ENCODE results near the gene GPR27.

DNA sequence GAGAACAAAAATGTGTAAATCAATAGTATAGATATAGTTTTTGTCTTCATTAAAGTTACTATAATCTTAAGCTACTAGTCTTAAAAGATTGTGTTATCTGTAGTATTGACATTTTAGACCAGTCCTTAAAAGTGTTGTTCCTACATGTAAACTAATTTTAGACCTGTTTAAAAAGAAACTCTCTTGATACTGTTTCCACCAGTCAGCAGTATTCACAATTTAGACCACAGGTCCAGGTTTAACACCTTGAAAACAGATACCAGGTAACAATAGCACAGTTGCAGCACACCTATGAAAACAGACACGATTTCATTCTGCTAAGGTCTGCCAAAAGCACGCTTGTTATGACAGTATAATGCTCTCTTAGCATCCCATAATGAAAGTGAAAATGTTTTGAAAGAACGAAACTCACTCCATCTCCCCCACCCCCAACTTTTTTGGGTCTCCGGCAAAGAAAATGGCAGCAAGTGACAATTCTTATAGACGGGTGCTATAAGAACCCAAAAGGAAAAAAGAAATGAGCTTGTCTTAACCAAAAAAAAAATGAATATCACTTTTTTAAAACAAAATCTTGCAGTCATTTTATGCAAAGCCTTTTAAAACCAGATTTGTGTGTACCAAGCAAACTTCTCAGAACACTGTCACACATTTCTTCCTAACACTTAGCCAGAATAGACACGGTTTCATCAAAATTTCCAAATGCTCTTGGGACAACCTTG lies 30.0 kb upstream of the GPR27 start:
- TF ChIP-seq, protein P1, sequence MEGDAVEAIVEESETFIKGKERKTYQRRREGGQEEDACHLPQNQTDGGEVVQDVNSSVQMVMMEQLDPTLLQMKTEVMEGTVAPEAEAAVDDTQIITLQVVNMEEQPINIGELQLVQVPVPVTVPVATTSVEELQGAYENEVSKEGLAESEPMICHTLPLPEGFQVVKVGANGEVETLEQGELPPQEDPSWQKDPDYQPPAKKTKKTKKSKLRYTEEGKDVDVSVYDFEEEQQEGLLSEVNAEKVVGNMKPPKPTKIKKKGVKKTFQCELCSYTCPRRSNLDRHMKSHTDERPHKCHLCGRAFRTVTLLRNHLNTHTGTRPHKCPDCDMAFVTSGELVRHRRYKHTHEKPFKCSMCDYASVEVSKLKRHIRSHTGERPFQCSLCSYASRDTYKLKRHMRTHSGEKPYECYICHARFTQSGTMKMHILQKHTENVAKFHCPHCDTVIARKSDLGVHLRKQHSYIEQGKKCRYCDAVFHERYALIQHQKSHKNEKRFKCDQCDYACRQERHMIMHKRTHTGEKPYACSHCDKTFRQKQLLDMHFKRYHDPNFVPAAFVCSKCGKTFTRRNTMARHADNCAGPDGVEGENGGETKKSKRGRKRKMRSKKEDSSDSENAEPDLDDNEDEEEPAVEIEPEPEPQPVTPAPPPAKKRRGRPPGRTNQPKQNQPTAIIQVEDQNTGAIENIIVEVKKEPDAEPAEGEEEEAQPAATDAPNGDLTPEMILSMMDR (conservative IDR thresholded peaks at IDR 0.05; ENCODE audit: low read length) = no peak
- TF ChIP-seq EZH2phosphoT487 (IDR thresholded peaks at IDR 0.05; ENCODE audit: borderline replicate concordance) = no peak
